H7 (cell line): ENCODE measurements around the gene CHTOP. TPM values are rescaled to one million over a fixed set of nuclear protein-coding genes. Genes with fewer than 3 reads are reported as not detected.
"Not testable (repeated sequence)": the region's sequence is repeated elsewhere in the genome, so short reads cannot be mapped to it uniquely, and the experiment has no call there.

Experiments
- DNase-seq: peaks from one replicate; pipeline ENCODE4 v3.0.0; 2012
- H3K27me3 ChIP-seq: 2 replicates; pipeline ENCODE4 v1.6.0; 2011; ENCODE audit warnings: mild to moderate bottlenecking, low read length; ENCODE audit not compliant: control insufficient read depth, insufficient read depth
- H3K36me3 ChIP-seq: replicated peaks from 2 replicates; pipeline ENCODE4 v1.5.1; 2011; ENCODE audit warnings: low read length; ENCODE audit not compliant: control insufficient read depth, insufficient read depth
- H3K4me3 ChIP-seq: 2 replicates; pipeline ENCODE4 v1.5.1; 2011; ENCODE audit warnings: low read depth, mild to moderate bottlenecking, control low read depth, low read length, moderate library complexity; ENCODE audit not compliant: insufficient read depth
- total RNA-seq: library from RNA; depleted of rRNA; stranded (reverse); fragments of >200 nt; shearing (Covaris generic); gene quantifications from 2 replicates; pipeline ENCODE4 v1.2.3, GENCODE V29; 2014; rRNA removed

Gene CHTOP, protein sequence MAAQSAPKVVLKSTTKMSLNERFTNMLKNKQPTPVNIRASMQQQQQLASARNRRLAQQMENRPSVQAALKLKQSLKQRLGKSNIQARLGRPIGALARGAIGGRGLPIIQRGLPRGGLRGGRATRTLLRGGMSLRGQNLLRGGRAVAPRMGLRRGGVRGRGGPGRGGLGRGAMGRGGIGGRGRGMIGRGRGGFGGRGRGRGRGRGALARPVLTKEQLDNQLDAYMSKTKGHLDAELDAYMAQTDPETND
- total RNA-seq: 63.8 and 67.0 TPM in 2 replicates

DNA sequence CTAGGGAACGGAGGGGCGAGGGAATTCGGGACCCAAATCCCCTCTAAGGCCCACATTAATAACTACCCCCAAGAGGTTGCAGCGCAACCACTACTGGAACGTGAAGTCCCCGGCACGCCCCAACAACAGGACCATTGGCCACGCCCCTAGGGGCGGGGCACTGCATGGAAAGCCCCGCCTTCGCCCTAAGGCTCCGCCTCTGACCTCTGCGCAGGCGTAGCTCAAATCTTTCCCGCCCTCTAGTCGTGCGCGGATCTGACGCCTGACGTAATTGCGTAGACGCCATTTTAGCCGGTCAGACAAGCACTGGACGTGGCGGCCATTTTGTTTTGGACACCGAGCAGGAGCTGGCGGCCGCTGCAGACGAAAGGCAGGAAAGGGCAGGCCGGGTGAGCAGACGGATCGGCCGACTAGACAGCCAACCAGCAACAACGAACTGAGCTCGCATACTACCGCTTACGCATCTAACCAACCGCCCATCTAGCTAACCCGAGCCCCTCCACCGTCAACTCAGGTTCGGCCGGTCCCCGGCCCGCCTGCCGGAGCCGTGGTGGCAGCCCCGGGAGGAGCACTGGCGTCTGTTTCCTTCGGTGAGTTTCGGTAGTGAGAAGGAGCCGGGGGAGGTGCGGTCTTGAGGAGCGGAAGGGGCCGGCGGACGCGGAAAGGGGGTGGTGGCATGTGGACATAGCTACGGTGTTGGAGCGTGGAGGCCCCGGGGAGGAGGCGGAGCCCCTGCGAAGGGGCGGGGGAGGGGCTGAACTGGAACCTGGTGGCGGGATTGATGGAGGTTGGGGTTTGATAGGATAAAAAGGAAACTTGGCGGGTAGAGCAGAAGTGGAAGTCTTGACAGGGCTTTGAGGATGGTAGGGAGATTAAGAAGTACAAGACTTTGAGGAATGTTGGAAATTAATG lies at the start of gene CHTOP:
Gene CHTOP (plus strand): TSS at position 313 of the 912 bp plus-strand sequence. CDS start 2,523 bp downstream, outside the sequence.
- Histone ChIP-seq H3K27me3 (no peaks in the 10 kb centered on the region), H3K36me3 (peaks cover 22% of the 10 kb centered on the region), H3K4me3 (peak within 1 kb of the TSS; percentile 100)
- DNase-seq: peak; percentile 98

DNA sequence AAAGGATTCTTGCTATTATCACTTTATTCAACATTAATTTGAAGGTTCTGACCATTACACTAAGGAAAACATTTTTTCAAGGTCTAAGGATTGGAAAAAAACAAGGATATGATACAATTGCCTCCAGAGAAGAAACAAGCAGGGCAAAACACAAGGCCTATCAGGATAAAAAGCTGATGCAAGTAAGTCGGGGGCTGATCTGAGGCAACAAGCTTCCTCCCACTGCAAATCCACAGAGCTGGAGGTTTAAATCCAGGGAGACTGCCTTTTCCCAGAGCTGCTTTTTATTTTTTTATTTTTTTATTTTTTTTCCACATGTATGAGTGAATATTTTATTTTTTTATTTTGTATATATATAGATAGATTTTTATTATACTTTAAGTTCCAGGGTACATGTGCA lies 48.9 kb upstream of the CHTOP start:
- no peak for DNase-seq
- no peaks in the 10 kb centered on the region for H3K36me3 ChIP-seq
- H3K4me3 ChIP-seq: no peak overlapping the region
- no peaks in the 10 kb centered on the region for H3K27me3 ChIP-seq

DNA sequence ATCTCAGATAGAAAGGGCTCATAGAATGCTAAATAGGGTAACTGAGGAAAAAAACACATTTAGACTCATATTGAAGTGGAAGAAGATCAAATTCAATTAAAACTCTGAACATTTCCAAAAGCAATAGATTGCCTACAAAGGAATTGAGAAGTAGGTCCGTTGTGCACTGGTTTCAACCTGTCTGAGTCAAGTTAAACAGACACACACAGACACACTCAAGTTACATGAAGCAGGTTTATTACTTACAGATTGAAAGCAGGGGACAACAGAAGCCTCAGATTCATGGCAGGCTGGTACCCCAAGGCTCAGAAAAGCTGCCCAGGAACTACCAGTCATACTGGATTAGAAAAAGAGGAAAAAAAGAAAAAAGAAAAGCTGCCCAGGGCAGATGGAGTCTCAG lies 47.5 kb upstream of the CHTOP start:
- no peak for DNase-seq
- H3K4me3 ChIP-seq: no peak overlapping the region
- H3K27me3 ChIP-seq: no peaks in the 10 kb centered on the region
- H3K36me3 ChIP-seq: no peaks in the 10 kb centered on the region

DNA sequence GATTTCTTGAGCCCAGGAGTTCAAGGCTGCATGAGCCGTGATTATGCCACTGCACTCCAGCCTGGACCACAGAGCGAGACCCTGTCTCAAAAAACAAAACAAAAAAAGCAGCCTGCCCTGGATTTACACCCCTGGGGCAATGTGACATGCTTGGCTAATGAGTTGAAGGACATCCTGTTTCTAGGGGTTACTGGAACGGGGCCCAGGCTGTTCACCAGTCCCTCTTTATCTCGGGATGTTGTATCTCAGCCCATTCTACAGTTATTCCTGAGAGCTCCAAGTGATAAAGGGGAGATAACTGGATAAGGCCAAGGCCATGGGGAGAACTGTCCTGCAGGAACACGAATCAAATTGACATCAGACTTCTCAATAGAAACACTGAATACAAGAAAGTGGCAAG lies 46.6 kb upstream of the CHTOP start:
- H3K27me3 ChIP-seq: no peaks in the 10 kb centered on the region
- H3K36me3 ChIP-seq: no peaks in the 10 kb centered on the region
- H3K4me3 ChIP-seq: no peak overlapping the region
- no peak for DNase-seq

DNA sequence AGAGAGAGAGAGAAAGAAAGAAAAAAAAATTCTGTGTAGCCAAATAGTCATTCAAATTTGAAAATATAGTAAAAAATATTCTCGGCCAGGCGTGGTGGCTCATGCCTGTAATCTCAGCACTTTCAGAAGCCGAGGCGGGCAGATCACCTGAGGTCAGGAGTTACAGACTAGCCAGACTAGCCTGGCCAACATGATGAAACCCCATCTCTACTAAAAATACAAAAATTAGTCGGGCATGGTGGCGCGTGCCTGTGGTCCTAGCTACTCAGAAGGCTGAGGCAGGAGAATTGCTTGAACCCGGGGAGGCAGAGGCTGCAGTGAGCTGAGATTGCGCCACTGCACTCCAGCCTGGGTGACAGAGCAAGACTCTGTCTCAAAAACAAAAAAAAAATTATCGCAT lies 45.8 kb upstream of the CHTOP start:
- H3K4me3 ChIP-seq, H3K27me3 ChIP-seq, DNase-seq, H3K36me3 ChIP-seq: not testable (repeated sequence)

DNA sequence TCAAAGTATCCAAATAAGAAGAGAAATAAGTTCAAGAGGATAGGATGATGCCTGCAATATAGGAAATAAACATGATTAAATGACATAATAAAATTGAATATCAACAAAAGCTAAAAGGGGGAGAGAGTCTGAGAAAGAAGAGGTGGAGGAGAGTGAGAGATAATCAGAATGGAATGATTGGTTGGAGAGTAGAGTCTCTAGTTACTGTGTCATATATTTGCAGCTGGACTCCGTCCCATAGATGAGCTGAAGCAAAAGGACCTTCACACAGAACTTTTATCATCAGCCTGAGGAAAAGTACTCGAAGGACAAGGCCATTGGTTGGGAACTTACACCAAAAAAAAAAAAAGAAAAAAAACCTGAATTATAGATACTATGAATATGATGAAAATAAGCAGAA lies 45.4 kb upstream of the CHTOP start:
- DNase-seq: no peak
- Histone ChIP-seq H3K4me3 (no peak overlapping the region), H3K27me3 (no peaks in the 10 kb centered on the region), H3K36me3 (no peaks in the 10 kb centered on the region)

DNA sequence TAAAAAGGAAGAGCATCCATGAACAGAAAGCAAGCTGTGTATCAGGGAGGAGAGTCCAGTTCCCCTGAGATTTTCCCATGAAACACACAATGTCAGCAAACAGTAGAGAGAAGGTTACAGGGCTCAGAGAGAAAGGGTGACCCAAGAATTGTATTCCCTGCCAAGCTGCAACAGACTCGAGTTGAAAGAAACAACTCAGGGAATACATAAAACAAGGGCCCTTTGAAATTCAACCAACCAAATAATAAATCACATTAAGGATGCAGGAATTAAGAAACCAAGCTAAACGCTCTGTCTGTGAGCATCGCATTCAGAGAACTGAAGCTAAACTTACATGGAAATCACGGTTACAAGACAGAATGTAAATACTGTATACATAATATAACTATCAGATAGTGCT lies 41.1 kb upstream of the CHTOP start:
- H3K36me3 ChIP-seq: no peaks in the 10 kb centered on the region
- DNase-seq: no peak
- H3K4me3 ChIP-seq: no peak overlapping the region
- H3K27me3 ChIP-seq: no peaks in the 10 kb centered on the region

DNA sequence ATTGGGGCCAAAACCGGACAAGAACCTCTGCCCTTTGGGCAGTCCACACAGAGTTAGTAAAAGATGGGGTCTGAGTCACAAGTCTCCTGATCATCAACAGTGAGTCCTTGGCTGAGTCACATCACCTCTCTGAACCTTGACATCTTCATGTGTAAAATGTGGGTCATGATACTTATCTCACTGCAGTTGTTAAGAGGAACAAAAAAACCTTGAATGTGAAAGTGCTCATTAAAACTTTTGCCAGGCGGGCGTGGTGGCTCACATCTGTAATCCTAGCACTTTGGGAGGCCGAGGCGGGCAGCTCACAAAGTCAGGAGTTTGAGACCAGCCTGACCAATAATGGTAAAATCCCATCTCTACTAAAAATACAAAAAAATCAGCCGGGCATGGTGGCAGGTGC lies 36.7 kb upstream of the CHTOP start:
- H3K4me3 ChIP-seq: no peak overlapping the region
- no peaks in the 10 kb centered on the region for H3K27me3 ChIP-seq
- DNase-seq: no peak
- H3K36me3 ChIP-seq: no peaks in the 10 kb centered on the region

DNA sequence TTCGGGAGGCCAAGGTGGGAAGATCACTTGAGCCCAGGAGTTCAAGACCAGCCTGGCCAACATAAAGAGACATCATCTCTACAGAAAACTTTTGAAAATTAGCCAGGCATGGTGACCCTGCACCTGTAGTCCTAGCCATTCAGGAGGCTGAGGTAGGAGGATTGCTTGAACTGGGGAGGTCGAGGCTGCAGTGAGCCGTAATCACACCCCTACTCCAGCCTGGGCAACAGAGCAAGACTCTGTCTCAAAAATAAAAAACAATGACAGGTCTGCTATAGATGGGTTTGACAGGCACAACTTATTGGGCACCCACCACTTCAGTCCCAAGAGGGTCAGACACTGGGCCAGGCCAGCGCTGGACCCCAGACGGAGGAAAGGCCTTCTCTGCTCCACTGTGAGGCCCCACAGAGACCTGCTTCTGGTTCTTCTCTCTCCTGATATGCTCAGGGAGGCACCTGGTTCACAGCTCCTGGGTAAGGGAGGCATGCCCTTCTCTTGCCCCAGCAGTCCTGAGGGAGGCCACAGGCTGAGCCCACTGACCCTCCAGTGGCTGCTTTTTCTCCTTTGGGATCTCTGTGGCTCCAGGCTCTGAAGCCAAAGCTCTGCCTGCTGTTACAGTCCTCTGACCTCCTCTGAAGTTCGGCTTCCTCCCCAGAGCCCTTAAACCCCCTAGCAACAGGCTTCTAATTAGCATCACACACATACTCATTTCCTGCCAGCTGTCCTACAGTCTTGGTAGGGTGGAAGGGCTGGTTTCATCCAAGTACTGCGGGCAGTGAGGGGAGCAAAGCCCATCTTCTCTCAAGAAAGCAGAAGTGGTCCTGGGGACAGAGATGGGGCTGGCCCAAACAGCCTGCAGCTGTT lies 35.3 kb upstream of the CHTOP start:
- DNase-seq: peak; percentile 85

DNA sequence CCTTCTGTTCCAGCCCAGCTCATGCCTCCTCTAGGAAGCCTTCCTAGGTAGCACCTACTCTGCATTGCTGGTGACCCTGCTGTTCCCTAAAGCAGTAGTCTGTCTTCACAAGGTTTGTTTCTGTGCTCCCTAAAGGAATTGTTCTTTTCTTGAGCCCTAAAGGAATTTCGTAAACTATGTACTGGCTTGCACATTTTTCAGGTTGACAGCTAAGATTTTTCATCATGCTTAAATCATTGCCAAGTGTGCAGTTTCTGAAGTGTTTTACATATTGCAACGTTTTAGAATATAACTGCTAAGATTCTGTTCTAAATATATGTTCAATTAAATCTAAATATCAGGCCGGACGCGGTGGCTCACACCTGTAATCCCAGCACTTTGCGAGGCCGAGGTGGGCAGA lies 34.0 kb upstream of the CHTOP start:
- no peak for DNase-seq
- no peak overlapping the region for H3K4me3 ChIP-seq
- no peaks in the 10 kb centered on the region for H3K36me3 ChIP-seq
- H3K27me3 ChIP-seq: no peaks in the 10 kb centered on the region

More for the DNA sequence above, 35.3 kb upstream of the CHTOP start:
- H3K27me3 ChIP-seq: no peaks in the 10 kb centered on the region
- H3K36me3 ChIP-seq: no peaks in the 10 kb centered on the region
- no peak overlapping the region for H3K4me3 ChIP-seq

DNA sequence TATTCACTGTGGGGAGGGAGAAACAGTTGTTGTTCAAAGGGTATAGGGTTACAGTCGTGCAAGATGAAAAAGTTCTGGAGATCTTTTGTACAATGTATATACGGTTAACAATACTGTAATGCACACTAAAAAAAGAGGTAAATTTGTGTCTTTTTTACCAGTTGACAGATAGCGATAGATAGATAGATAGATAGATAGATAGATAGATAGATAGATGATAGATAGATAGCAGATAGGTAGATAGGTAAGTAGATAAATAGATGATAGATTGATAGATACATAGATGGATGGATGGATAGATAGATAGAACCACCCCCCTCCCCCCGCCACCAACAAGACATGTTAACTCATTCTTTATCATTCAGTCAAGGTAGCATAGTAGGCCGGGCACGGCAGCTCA lies 31.1 kb upstream of the CHTOP start:
- Histone ChIP-seq H3K36me3 (no peaks in the 10 kb centered on the region), H3K4me3 (no peak overlapping the region), H3K27me3 (no peaks in the 10 kb centered on the region)
- DNase-seq: no peak

DNA sequence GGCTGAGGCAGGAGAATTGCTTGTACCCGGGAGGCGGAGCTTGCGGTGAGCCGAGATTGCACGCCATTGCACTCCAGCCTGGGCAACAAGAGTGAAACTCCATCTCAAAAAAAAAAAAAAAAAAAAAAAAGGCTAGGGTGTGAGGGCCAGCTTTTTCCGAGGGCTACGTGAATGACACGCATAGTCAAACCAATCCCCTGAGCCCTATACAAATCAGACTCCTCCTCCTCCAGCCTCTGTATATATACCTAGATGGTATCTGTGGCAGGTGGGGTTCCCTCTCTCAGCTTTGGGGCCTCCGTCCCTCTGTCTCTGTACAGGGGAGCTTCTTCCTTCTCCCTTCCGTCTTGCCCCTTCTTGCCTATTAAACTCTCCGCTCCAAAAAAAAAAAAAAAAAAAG lies 27.7 kb upstream of the CHTOP start:
- H3K36me3 ChIP-seq: no peaks in the 10 kb centered on the region
- no peaks in the 10 kb centered on the region for H3K27me3 ChIP-seq
- DNase-seq: no peak
- H3K4me3 ChIP-seq: no peak overlapping the region

DNA sequence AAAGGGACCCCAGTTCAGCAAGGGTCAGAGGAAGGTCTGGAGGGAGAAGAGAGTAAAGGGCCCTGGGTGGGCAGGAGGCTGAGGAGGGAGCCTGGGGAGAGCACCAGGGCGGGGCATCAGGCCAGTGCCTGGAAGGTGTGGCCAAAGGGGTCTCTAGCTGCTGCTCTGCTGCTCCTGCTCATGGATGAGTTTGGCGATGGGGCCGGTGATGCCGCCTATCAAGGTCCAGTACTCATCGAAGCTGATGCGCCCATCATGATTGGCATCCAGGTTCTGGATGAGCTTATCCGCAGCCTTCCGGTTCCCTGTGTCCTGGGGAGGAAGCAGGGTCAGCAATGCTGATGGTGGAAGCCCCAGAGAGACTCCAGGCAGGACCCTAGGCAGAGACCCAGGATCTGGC lies 26.5 kb upstream of the CHTOP start:
- Histone ChIP-seq H3K27me3 (no peaks in the 10 kb centered on the region; the same call in 1 of the 2 replicates), H3K4me3 (no peak overlapping the region), H3K36me3 (no peaks in the 10 kb centered on the region)
- DNase-seq: no peak

DNA sequence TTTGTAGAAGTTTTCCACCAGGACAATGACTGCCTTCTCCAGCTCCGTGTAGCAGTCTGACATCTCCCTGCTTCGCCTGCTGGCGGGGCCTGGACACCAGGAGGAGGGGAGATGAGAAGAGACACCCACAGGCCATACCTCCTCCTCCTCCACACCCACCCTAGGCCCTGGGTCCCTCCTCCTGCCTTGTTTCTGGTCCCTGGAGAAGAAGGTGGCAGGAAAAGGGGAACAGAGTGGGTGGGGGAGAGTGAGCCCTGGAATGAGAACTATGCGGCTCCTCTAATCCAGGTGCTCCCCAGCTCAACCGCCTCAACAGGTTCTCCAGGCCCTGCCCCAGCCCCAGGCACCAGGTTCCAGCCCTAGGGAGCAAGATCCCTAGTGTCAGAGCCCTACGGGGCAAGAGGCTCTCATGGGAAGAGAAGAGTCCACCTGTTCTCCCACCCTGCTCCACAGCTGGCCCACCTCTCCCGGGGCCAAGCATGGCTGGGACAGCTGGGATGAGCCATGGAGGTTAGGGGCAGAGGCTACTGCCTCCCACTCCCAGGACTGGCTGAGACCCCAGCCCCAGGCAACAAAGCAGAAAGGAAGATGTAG lies 25.7 kb upstream of the CHTOP start:
- no peaks in the 10 kb centered on the region; the same call in 1 of the 2 replicates for H3K27me3 ChIP-seq
- no peaks in the 10 kb centered on the region for H3K36me3 ChIP-seq
- DNase-seq: peak; percentile 34
- no peak overlapping the region for H3K4me3 ChIP-seq
